Measurements from ENCODE around the gene PPIP5K2. TPM values are rescaled to one million over a fixed set of nuclear protein-coding genes. Genes with fewer than 3 reads are reported as not detected.

The PPIP5K2 gene
- total and polyA plus RNA-seq, 2 of the 8 experiments (the other 6 are each of a cell fraction or from before 2014, with no cell fraction given), result 14.8 to 46.6 TPM

DNA sequence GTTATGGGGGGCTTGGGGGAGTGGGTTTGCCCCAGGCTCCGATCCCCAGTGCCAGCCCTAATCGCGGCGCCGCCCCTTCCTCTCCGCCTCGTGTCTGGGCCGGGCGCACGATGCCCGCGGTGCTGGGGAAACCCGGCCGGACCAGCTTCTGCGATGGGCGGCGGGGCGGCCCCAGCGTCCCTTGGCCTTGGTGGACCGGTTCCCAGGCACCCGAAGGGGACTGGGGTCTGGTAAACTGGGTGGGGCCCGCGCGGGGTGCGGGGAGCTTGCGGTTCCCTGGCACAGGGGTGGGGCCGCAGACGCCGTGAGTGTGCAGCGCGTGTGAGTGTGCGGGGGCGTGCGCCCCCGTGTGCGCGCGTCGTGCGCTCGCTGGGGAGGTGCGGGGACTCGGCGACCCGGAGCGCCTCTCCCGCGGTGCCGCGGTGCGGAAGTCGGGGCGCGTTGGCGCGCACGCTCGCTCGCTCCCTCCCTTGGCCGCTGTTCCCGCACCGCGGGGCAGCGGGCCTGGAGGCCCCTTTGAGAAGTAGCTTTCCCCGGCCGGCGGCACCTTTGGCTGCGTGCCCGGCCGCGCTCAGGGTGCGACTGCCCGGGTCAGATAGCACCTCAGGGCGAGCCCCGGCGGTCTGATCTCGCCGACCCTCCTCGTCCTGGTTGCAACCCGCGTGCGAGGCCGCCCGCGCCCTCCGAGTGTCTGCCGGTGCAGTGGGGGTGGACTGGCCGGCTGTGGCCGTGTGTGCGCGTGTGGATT lies 139.0 kb downstream of the PPIP5K2 start:
- peaks cover 0 to 6% (median 0%) of the 10 kb centered on the region in 4 experiments; a peak in 1 of 7 replicates for H3K4me1 ChIP-seq (replicated peaks in 1 of 4; ENCODE audit: control insufficient read depth in 3 of 4, insufficient read depth in 4 of 4, low read length in 3 of 4)
- peaks cover 6% of the 10 kb centered on the region; the same call in 1 of the 2 replicates for H3K23me2 ChIP-seq (ENCODE audit: low read depth, low read length)
- peak in 1 of 2 experiments; percentile 67 for DNase-seq (ENCODE audit: low read depth in 1 of 2, low spot score in 2 of 2)
- no peaks in the 10 kb centered on the region; the same call in 1 of the 2 replicates for H3K79me1 ChIP-seq (ENCODE audit: low read depth, low read length)
- no peaks in the 10 kb centered on the region for H4K20me1 ChIP-seq (replicated peaks in 1 of 2; ENCODE audit: control insufficient read depth in 1 of 2, insufficient read depth in 2 of 2, low read length in 2 of 2)
- peak overlapping the region; percentile 99 for H4K5ac ChIP-seq (ENCODE audit: insufficient read length, low read depth, low read length)
- 1% methylated on average over 39 of the region's 91 CpGs; no CpG with 5 or more reads in 1 of the 2 experiments for WGBS, 2 experiments (ENCODE audit: extremely low coverage in 1 of 2, insufficient coverage in 1 of 2, insufficient read length in 1 of 2, insufficient replicate concordance in 2 of 2, low coverage in 1 of 2, low lambda C conversion rate in 2 of 2, missing lambda C conversion rate in 1 of 2)
- FAIRE-seq, result no peak
- H3K23ac ChIP-seq (ENCODE audit: insufficient read length), result no peak overlapping the region
- H3K56ac ChIP-seq (replicated peaks; ENCODE audit: insufficient read length, low read depth, low read length), result peak overlapping the region; percentile 84
- H2AK5ac ChIP-seq (ENCODE audit: low read depth, low read length), result no peak overlapping the region
- H3K36me3 ChIP-seq (ENCODE audit: control insufficient read depth in 2 of 4, insufficient read depth in 4 of 4, low read length in 3 of 4), result no peaks in the 10 kb centered on the region
- no peak overlapping the region for H2BK20ac ChIP-seq (ENCODE audit: low read length)
- no peak overlapping the region for H2BK12ac ChIP-seq (ENCODE audit: low read depth, low read length)
- H2BK15ac ChIP-seq (ENCODE audit: low read length), result no peak overlapping the region
- peak overlapping the region; percentile 94 for H3K18ac ChIP-seq (ENCODE audit: extremely low read depth, low read length)
- CTCF ChIA-PET (ENCODE audit: partially characterized antibody), result interaction anchor here (0.6 to 5.2 kb wide), 11 partner anchors 11 to 217 kb away, joined by 3 to 26 read pairs (median 3); no protein-coding TSS in a partner anchor
- H3K79me2 ChIP-seq (ENCODE audit: control insufficient read depth in 1 of 2, insufficient read depth in 2 of 2, low read length in 2 of 2), result peaks cover 0 to 46% of the 10 kb centered on the region in 2 experiments; a peak in 2 of 4 replicates
- POLR2A ChIA-PET (ENCODE audit: partially characterized antibody), result interaction anchor here (0.6 to 2.4 kb wide), 15 partner anchors 10 to 882 kb away, joined by 3 to 9 read pairs (median 4); partner anchors contain the start of genes GIN1 and PPIP5K2
- H3K4me2 ChIP-seq (ENCODE audit: insufficient read depth in 1 of 2, low read depth in 2 of 2, low read length in 2 of 2), result peak overlapping the region; percentile 84 to 93
- peak overlapping the region; percentile 78 for H3K27ac ChIP-seq (ENCODE audit: low read depth, low read length)
- H3K27me3 ChIP-seq (replicated peaks in 1 of 4; ENCODE audit: control insufficient read depth in 3 of 4, extremely low read depth in 1 of 4, insufficient read depth in 3 of 4, low read length in 3 of 4), result no peaks in the 10 kb centered on the region
- H2BK120ac ChIP-seq (replicated peaks; ENCODE audit: low read depth, low read length), result peak overlapping the region; percentile 81
- H4K91ac ChIP-seq (replicated peaks; ENCODE audit: insufficient read length, low read length), result peak overlapping the region; percentile 90
- H3K9ac ChIP-seq (replicated peaks in 1 of 4; ENCODE audit: extremely low read depth in 1 of 4, low read depth in 3 of 4, low read length in 3 of 4), result peak overlapping the region; percentile 82 to 87 (median 84)
- H3K4me3 ChIP-seq (ENCODE audit: extremely low read depth in 1 of 4, insufficient read depth in 2 of 4, low read depth in 3 of 4, low read length in 4 of 4), result peak overlapping the region; percentile 61 to 94 (median 88)
- H3K14ac ChIP-seq (ENCODE audit: insufficient read length), result no peak overlapping the region
- peak overlapping the region; percentile 94 for H4K8ac ChIP-seq (ENCODE audit: extremely low read depth, insufficient read depth, low read length)
- no peaks in the 10 kb centered on the region for H3K9me3 ChIP-seq (ENCODE audit: insufficient read depth in 2 of 2, low read depth in 1 of 2, low read length in 1 of 2)
- peak overlapping the region; percentile 58 for H3K4ac ChIP-seq (replicated peaks; ENCODE audit: insufficient read length, low read depth, low read length)
- no peak overlapping the region; the same call in 1 of the 2 replicates for H2AFZ ChIP-seq (ENCODE audit: low read length)
- H2BK5ac ChIP-seq (ENCODE audit: low read depth, low read length), result peak overlapping the region; percentile 91; the same call in 1 of the 2 replicates
- TF ChIP-seq EGR1 (IDR thresholded peaks at IDR 0.05; ENCODE audit: borderline replicate concordance, low read depth, low read length) (peak; percentile 66; the same call in 1 of the 2 replicates), SIN3A (conservative IDR thresholded peaks at IDR 0.05 in 1 of 2, IDR thresholded peaks at IDR 0.05 in 1 of 2; ENCODE audit: low read depth in 1 of 2, low read length in 2 of 2) (peak in 1 of 2 experiments; percentile 16; a peak in 1 of 4 replicates), CHD2 (IDR thresholded peaks at IDR 0.05; ENCODE audit: low read length) (no peak), CEBPB (IDR thresholded peaks at IDR 0.05; ENCODE audit: low read depth, low read length) (no peak), HDAC2 (IDR thresholded peaks at IDR 0.05; ENCODE audit: borderline replicate concordance in 1 of 2, low read depth in 2 of 2, low read length in 2 of 2) (peak in 1 of 2 experiments; percentile 77; a peak in 1 of 4 replicates), ASH2L (IDR thresholded peaks at IDR 0.05; ENCODE audit: low read length) (peak; percentile 91), POLR2A (IDR thresholded peaks at IDR 0.05; ENCODE audit: control extremely low read depth in 1 of 2, low read depth in 2 of 2, low read length in 2 of 2) (no peak), KDM4A (IDR thresholded peaks at IDR 0.05; ENCODE audit: low read depth, low read length, severe bottlenecking) (peak; percentile 99)
- TF ChIP-seq, protein P1, sequence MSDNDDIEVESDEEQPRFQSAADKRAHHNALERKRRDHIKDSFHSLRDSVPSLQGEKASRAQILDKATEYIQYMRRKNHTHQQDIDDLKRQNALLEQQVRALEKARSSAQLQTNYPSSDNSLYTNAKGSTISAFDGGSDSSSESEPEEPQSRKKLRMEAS (IDR thresholded peaks at IDR 0.05), result peak; percentile 86
- TF ChIP-seq, protein P2, sequence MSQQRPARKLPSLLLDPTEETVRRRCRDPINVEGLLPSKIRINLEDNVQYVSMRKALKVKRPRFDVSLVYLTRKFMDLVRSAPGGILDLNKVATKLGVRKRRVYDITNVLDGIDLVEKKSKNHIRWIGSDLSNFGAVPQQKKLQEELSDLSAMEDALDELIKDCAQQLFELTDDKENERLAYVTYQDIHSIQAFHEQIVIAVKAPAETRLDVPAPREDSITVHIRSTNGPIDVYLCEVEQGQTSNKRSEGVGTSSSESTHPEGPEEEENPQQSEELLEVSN (IDR thresholded peaks at IDR 0.05), result peak; percentile 77

Measured in H1 (cell line).